ENCODE results near the gene HAP1.
"Not testable (repeated sequence)": the region's sequence is repeated elsewhere in the genome, so short reads cannot be mapped to it uniquely, and the experiment has no call there.

The HAP1 gene

GRCh38 chr17:41685753-41686152, 48.7 kb downstream of the HAP1 start:
- not testable (repeated sequence) for H3K9me3 ChIP-seq (ENCODE audit: control insufficient read depth, low read length); H3K4me3 ChIP-seq (ENCODE audit: low read length); H3K4me1 ChIP-seq (ENCODE audit: control insufficient read depth, insufficient read depth, low read length); H3K27me3 ChIP-seq (replicated peaks; ENCODE audit: control insufficient read depth, insufficient read depth, low read length); DNase-seq (ENCODE audit: low read depth); H3K9ac ChIP-seq (ENCODE audit: low read length)
- H3K36me3 ChIP-seq (ENCODE audit: control insufficient read depth, insufficient read depth, low read length, severe bottlenecking), result peaks cover 14% of the 10 kb centered on the region

DNA sequence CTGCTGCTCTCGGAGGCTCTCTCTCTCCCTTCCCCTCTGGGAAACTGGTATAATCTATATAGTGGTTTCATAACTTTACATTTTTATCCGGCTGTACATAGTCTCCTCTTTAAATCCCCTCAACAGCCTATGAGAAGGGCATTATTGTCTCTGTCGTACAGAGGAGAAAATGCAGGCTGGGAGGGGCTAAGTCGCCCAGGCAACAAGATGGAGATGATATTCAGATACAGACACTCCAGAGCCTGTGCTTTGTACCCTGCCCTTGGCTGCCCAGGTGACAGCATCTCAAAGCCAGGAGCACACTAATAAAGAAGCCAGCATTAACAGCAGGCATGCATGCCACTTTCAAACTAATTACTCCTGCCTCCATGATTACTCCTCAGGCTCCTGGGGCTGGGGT, 50.4 kb downstream of the HAP1 start:
- Histone ChIP-seq H3K4me3 (ENCODE audit: low read length) (no peak overlapping the region), H3K9ac (ENCODE audit: low read length) (no peak overlapping the region)
- no peak for DNase-seq (ENCODE audit: low read depth)

DNA sequence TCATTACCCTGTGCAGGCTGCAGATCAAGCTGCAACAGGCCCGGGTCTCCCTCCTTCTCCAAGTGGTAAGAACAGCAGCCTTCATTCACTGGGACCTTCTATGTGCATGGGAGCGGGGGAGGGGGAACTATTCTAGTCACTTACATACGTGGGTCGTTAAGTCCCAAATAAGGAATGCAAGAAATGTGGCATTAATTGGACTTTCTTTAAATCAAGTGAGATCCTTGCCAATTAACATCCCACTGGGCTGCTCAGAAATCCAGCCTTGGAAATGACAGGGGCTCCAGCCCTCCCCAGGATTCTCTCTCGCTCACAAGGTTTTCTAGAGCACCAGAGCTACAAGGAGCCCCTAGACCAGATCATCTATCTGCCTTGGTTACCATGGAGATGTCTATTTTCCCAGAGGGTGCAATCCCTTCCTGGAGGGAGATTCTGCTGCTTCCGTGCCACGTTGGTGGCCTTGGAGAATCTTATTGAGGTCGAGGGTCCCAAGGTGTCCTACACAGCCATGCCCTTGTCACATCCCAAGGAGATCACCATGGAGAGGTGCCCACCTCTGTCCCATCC, 50.9 kb downstream of the HAP1 start:
- H3K36me3 ChIP-seq (ENCODE audit: control insufficient read depth, insufficient read depth, low read length, severe bottlenecking), result no peaks in the 10 kb centered on the region
- H3K27me3 ChIP-seq (replicated peaks; ENCODE audit: control insufficient read depth, insufficient read depth, low read length), result no peaks in the 10 kb centered on the region
- H3K4me1 ChIP-seq (ENCODE audit: control insufficient read depth, insufficient read depth, low read length), result peaks cover 12% of the 10 kb centered on the region
- DNase-seq (ENCODE audit: low read depth), result no peak
- H3K9ac ChIP-seq (ENCODE audit: low read length), result no peak overlapping the region
- no peak overlapping the region for H3K4me3 ChIP-seq (ENCODE audit: low read length)
- no peaks in the 10 kb centered on the region for H3K9me3 ChIP-seq (ENCODE audit: control insufficient read depth, low read length)

More for the DNA sequence above, 50.4 kb downstream of the HAP1 start:
- no peaks in the 10 kb centered on the region for H3K9me3 ChIP-seq (ENCODE audit: control insufficient read depth, low read length)
- H3K36me3 ChIP-seq (ENCODE audit: control insufficient read depth, insufficient read depth, low read length, severe bottlenecking), result no peaks in the 10 kb centered on the region
- no peaks in the 10 kb centered on the region for H3K27me3 ChIP-seq (replicated peaks; ENCODE audit: control insufficient read depth, insufficient read depth, low read length)
- peaks cover 7% of the 10 kb centered on the region for H3K4me1 ChIP-seq (ENCODE audit: control insufficient read depth, insufficient read depth, low read length)

DNA sequence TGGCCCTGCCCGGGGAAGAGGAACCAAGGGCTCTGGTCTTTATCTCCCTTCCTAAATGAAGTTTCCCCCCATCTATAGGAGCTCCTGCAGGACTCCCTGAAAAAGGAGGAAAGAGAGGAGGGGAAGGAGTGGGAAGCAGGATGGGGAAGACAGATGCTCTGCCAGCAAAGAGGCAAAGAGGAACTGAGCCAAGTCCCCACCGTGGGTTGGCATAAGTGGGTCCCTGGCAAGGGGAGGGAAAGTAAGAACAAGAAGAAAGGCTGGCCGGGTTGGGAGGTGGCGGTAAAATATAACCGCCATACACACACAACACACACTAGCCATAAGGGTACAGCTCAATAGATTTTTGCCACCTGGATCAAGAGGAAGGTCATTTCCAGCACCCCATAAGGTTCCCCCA, 51.8 kb downstream of the HAP1 start:
- Histone ChIP-seq H3K4me3 (ENCODE audit: low read length) (no peak overlapping the region), H3K9me3 (ENCODE audit: control insufficient read depth, low read length) (no peaks in the 10 kb centered on the region), H3K36me3 (ENCODE audit: control insufficient read depth, insufficient read depth, low read length, severe bottlenecking) (no peaks in the 10 kb centered on the region), H3K4me1 (ENCODE audit: control insufficient read depth, insufficient read depth, low read length) (peaks cover 13% of the 10 kb centered on the region), H3K27me3 (replicated peaks; ENCODE audit: control insufficient read depth, insufficient read depth, low read length) (no peaks in the 10 kb centered on the region), H3K9ac (ENCODE audit: low read length) (no peak overlapping the region)
- no peak for DNase-seq (ENCODE audit: low read depth)

DNA sequence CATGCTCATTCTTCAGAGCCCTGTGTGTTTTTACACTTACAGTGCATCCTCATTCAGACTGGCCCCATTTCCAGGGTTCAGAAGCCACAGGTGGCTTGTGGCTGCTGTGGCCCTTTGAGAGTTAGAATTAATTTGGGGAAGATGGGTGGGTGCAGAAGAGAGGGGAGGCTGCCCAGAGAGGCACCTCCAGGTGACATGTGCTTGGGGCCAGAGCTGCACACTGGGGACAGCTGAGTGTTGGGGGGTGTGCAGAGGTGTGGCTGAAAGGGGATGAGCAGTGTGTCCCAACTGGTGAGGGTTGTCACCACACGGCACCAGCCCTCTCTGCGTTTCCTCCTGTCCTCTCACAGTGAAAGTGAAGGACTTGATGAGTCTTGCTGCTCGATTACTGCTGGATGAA, 52.7 kb downstream of the HAP1 start:
- no peak for DNase-seq (ENCODE audit: low read depth)
- Histone ChIP-seq H3K4me3 (ENCODE audit: low read length) (no peak overlapping the region), H3K27me3 (replicated peaks; ENCODE audit: control insufficient read depth, insufficient read depth, low read length) (no peaks in the 10 kb centered on the region), H3K36me3 (ENCODE audit: control insufficient read depth, insufficient read depth, low read length, severe bottlenecking) (no peaks in the 10 kb centered on the region), H3K4me1 (ENCODE audit: control insufficient read depth, insufficient read depth, low read length) (peaks cover 13% of the 10 kb centered on the region), H3K9me3 (ENCODE audit: control insufficient read depth, low read length) (no peaks in the 10 kb centered on the region), H3K9ac (ENCODE audit: low read length) (no peak overlapping the region)

GRCh38 chr17:41680426-41681040, 53.9 kb downstream of the HAP1 start:
- H3K4me1 ChIP-seq (ENCODE audit: control insufficient read depth, insufficient read depth, low read length), result peaks cover 13% of the 10 kb centered on the region
- no peaks in the 10 kb centered on the region for H3K36me3 ChIP-seq (ENCODE audit: control insufficient read depth, insufficient read depth, low read length, severe bottlenecking)
- no peaks in the 10 kb centered on the region for H3K9me3 ChIP-seq (ENCODE audit: control insufficient read depth, low read length)
- no peaks in the 10 kb centered on the region for H3K27me3 ChIP-seq (replicated peaks; ENCODE audit: control insufficient read depth, insufficient read depth, low read length)
- no peak overlapping the region for H3K4me3 ChIP-seq (ENCODE audit: low read length)
- no peak for DNase-seq (ENCODE audit: low read depth)
- H3K9ac ChIP-seq (ENCODE audit: low read length), result no peak overlapping the region

DNA sequence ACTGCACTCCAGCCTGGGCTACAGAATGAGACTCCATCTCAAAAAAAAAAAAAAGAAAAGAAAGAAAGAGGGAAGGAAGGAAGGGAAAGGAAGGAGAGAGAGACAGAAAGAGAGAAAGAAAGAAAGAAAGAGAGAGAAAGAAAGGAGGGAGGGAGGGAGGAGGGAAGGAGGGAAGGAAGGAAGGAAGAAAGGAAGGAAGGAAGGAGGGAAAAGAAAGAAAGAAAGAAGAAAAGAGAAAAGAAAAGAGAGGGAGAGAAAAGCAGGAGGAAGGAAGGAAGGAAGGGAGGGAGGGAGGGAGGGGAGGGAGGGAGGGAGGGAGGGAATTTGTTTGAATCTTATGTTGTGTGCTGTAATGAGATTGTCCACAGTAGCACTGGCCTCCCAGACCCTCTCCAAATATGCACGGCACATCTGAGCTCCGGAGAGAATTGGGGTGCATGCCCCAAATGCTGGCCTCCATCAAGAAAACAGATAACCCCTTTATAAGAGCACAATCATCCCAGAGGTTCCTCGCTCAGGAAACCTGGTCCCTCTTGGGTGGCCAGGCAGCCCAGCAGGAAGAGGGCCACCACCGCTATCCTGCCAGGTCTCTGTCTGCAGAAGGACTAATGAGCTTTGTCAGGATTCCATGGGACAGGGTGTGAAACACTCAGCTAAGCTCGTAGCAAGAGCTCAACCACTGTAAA, 54.6 kb downstream of the HAP1 start:
- Histone ChIP-seq H3K4me1 (ENCODE audit: control insufficient read depth, insufficient read depth, low read length) (peaks cover 13% of the 10 kb centered on the region), H3K27me3 (replicated peaks; ENCODE audit: control insufficient read depth, insufficient read depth, low read length) (no peaks in the 10 kb centered on the region), H3K9ac (ENCODE audit: low read length) (no peak overlapping the region), H3K9me3 (ENCODE audit: control insufficient read depth, low read length) (no peaks in the 10 kb centered on the region), H3K4me3 (ENCODE audit: low read length) (no peak overlapping the region), H3K36me3 (ENCODE audit: control insufficient read depth, insufficient read depth, low read length, severe bottlenecking) (no peaks in the 10 kb centered on the region)
- DNase-seq (ENCODE audit: low read depth), result no peak

DNA sequence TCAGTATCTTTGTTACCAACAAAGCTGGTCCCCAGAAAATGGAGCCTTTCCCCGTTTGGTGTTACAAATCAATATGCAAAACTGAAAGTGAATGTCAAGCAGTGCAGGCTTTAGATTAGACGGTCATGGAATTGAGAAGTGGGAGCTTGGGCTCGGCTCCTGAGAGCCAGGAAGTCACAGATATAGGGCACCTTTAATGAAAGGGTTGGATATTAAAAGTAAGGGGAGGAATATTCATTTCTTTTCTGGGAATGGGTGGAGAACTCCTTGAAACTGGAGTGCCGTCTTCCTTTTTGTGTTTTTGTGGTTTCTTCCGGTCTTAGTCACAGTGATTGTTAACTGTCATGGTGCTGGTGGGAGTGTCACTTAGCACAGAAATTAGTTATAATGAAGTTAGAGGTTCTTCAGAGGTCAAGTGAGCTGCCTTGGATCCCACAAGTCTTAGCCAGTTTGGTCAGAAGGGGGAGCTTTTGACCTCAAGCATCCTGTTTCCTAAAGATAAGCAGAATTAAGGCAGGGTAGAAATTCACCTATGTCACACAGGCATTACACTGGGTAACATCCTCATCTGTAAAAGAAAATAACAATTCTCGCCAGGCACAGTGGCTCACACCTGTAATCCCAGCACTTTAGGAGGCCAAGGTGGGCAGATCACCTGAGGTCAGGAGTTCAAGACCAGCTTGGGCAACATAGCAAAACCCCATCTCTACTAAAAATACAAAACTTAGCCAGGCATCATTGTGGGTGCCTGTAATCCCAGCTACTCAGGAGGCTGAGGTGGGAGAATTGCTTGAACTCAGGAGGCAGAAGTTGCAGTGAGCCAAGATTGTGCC, 55.3 kb downstream of the HAP1 start:
- peaks cover 13% of the 10 kb centered on the region for H3K4me1 ChIP-seq (ENCODE audit: control insufficient read depth, insufficient read depth, low read length)
- DNase-seq (ENCODE audit: low read depth), result peak; percentile 30
- H3K4me3 ChIP-seq (ENCODE audit: low read length), result peak overlapping the region; percentile 76
- H3K9ac ChIP-seq (ENCODE audit: low read length), result peak overlapping the region; percentile 78
- no peaks in the 10 kb centered on the region for H3K9me3 ChIP-seq (ENCODE audit: control insufficient read depth, low read length)
- no peaks in the 10 kb centered on the region for H3K27me3 ChIP-seq (replicated peaks; ENCODE audit: control insufficient read depth, insufficient read depth, low read length)
- H3K36me3 ChIP-seq (ENCODE audit: control insufficient read depth, insufficient read depth, low read length, severe bottlenecking), result no peaks in the 10 kb centered on the region

DNA sequence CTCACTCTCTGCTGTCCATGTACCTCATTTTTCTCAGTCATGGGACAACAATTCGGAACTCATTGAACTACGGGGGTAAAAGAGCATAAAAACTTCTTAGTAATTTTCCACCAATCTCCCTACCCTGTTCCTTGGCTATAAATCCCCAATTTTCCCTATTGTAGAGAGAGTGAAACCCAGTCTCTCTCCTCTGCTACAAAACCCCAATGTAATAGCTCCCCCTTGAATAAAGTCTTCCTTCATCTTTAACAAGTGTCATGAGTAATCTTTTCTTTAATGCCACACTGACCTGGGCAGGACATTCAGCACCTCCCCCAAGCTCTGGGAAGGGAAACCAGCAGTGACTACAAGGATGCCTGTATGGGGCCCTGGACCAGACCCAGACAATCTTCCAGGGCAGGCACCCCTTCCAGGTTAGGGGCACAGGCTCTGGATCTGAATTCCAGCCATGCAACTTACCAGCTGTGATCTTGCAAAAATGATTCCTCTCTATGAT, 56.0 kb downstream of the HAP1 start:
- H3K9me3 ChIP-seq (ENCODE audit: control insufficient read depth, low read length), result no peaks in the 10 kb centered on the region
- H3K27me3 ChIP-seq (replicated peaks; ENCODE audit: control insufficient read depth, insufficient read depth, low read length), result no peaks in the 10 kb centered on the region
- H3K36me3 ChIP-seq (ENCODE audit: control insufficient read depth, insufficient read depth, low read length, severe bottlenecking), result no peaks in the 10 kb centered on the region
- DNase-seq (ENCODE audit: low read depth), result no peak
- peak overlapping the region; percentile 78 for H3K9ac ChIP-seq (ENCODE audit: low read length)
- H3K4me3 ChIP-seq (ENCODE audit: low read length), result peak overlapping the region; percentile 76
- peaks cover 13% of the 10 kb centered on the region for H3K4me1 ChIP-seq (ENCODE audit: control insufficient read depth, insufficient read depth, low read length)

DNA sequence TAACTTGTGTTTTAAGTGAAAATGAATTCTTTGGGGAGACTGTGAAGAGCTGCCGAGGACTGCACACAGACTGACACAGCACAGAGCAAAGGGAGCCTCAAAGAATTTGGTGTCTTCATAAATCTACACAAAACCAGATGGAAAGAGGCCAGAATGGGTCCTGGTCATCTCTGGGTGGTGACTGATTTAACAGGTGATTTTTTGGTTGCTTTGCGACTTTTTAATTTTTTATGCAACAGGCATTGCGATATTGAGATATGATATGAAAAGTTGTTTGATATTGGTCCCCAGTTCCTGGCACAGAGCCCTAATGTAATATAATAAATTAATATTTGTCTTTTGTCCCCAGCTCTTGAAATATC, 58.4 kb downstream of the HAP1 start:
- DNase-seq (ENCODE audit: low read depth), result no peak

More for the DNA sequence above, 58.4 kb downstream of the HAP1 start:
- Histone ChIP-seq H3K9ac (ENCODE audit: low read length) (no peak overlapping the region), H3K4me3 (ENCODE audit: low read length) (no peak overlapping the region), H3K27me3 (replicated peaks; ENCODE audit: control insufficient read depth, insufficient read depth, low read length) (no peaks in the 10 kb centered on the region), H3K9me3 (ENCODE audit: control insufficient read depth, low read length) (no peaks in the 10 kb centered on the region), H3K36me3 (ENCODE audit: control insufficient read depth, insufficient read depth, low read length, severe bottlenecking) (no peaks in the 10 kb centered on the region), H3K4me1 (ENCODE audit: control insufficient read depth, insufficient read depth, low read length) (peaks cover 13% of the 10 kb centered on the region)
